HepG2 (cell line): Measurements from ENCODE around the gene ZCCHC10. TPM values are rescaled to one million over a fixed set of nuclear protein-coding genes. Genes with fewer than 3 reads are reported as not detected.

Source experiments
- ELF3 ChIP-seq: IDR thresholded peaks from 2 replicates; pipeline ENCODE4 v1.6.1; 2016; ENCODE audit warnings: missing genetic modification reagents, missing compliant biosample characterization
- ESRRA ChIP-seq: sonication (generic); formaldehyde crosslinking; IDR thresholded peaks from 2 replicates; pipeline ENCODE4 v1.5.1; 2020; ENCODE audit warnings: mild to moderate bottlenecking, low read depth, missing genetic modification reagents
- FOSL2 ChIP-seq: sonication (generic); formaldehyde crosslinking; IDR thresholded peaks from 2 replicates; pipeline ENCODE4 v1.4.0; 2020; ENCODE audit warnings: missing genetic modification reagents
- IRX3 ChIP-seq: sonication (generic); formaldehyde crosslinking; IDR thresholded peaks from 2 replicates; pipeline ENCODE4 v1.8.1; 2023; ENCODE audit warnings: mild to moderate bottlenecking, low read depth, missing genetic modification reagents, borderline replicate concordance
- KLF15 ChIP-seq: sonication (generic); formaldehyde crosslinking; IDR thresholded peaks from 2 replicates; pipeline ENCODE4 v1.8.1; 2023; ENCODE audit warnings: borderline replicate concordance, mild to moderate bottlenecking, inconsistent platforms, missing genetic modification reagents, mixed read lengths
- NR2C2 ChIP-seq: sonication (generic); formaldehyde crosslinking; IDR thresholded peaks from 2 replicates; pipeline ENCODE4 v1.4.0; 2020; ENCODE audit warnings: missing genetic modification reagents, mild to moderate bottlenecking, moderate library complexity, borderline replicate concordance
- NR2F6 ChIP-seq, 2 experiments: IDR thresholded peaks; 2 replicates each; pipeline ENCODE4 v1.6.1; 2016; ENCODE audit warnings: antibody characterized with exemption in 1 of 2, mild to moderate bottlenecking in 1 of 2
- PITX1 ChIP-seq: sonication (generic); formaldehyde crosslinking; IDR thresholded peaks from 2 replicates; pipeline ENCODE4 v1.5.1; 2020; ENCODE audit warnings: mild to moderate bottlenecking, missing genetic modification reagents
- PRMT3 ChIP-seq: sonication (generic); formaldehyde crosslinking; IDR thresholded peaks from 2 replicates; pipeline ENCODE4 v1.8.1; 2022; ENCODE audit warnings: low read depth, mild to moderate bottlenecking, moderate library complexity, missing genetic modification reagents, borderline replicate concordance
- SMYD3 ChIP-seq: sonication (generic); formaldehyde crosslinking; IDR thresholded peaks from 2 replicates; pipeline ENCODE4 v1.8.1; 2023; ENCODE audit warnings: mild to moderate bottlenecking, missing genetic modification reagents
- TARDBP ChIP-seq: sonication (generic); formaldehyde crosslinking; IDR thresholded peaks from 2 replicates; pipeline ENCODE4 v1.8.0; 2022; ENCODE audit warnings: mild to moderate bottlenecking, missing genetic modification reagents
- U2AF1 ChIP-seq: fragments of 200-400 bp; formaldehyde crosslinking; optimal IDR thresholded peaks from 2 replicates; pipeline ENCODE3; 2017; ENCODE audit warnings: mild to moderate bottlenecking, low read depth, low read length
- ZBTB20 ChIP-seq: sonication (generic); formaldehyde crosslinking; IDR thresholded peaks from 2 replicates; pipeline ENCODE4 v1.8.1; 2023; ENCODE audit warnings: missing genetic modification reagents, low read depth, mild to moderate bottlenecking, borderline replicate concordance
- ZBTB38 ChIP-seq: sonication (generic); formaldehyde crosslinking; IDR thresholded peaks from 2 replicates; pipeline ENCODE4 v1.5.1; 2020; ENCODE audit warnings: mild to moderate bottlenecking, missing genetic modification reagents
- ZMAT3 ChIP-seq: sonication (generic); formaldehyde crosslinking; conservative IDR thresholded peaks from 2 replicates; pipeline ENCODE4 v1.7.0; 2021; ENCODE audit warnings: missing genetic modification reagents
- ZNF24 ChIP-seq: fragments of 450-650 bp; IDR thresholded peaks from 2 replicates; pipeline ENCODE4 v1.6.1; 2017; ENCODE audit warnings: antibody characterized with exemption, mild to moderate bottlenecking
- ZSCAN25 ChIP-seq: sonication (generic); formaldehyde crosslinking; IDR thresholded peaks from 2 replicates; pipeline ENCODE4 v1.8.0; 2022; ENCODE audit warnings: mild to moderate bottlenecking, missing genetic modification reagents
- ZSCAN29 ChIP-seq: sonication (generic); formaldehyde crosslinking; conservative IDR thresholded peaks from 2 replicates; pipeline ENCODE4 v1.4.0; 2020; ENCODE audit warnings: mild to moderate bottlenecking, missing genetic modification reagents
- polyA plus RNA-seq, 8 experiments: library from polyadenylated mRNA; depleted of rRNA in 3 of 8; stranded (reverse) in 7 of 8; unstranded in 1 of 8; fragments of >200 nt; fragmentation: Illumina TruSeq in 4 of 8; extraction: Trizol in 4 of 8; gene quantifications; 2 replicates each; pipeline versions ENCODE4 v1.2.1 to v1.2.3, GENCODE V29; 2011 to 2016; ENCODE audit warnings: low read depth in 4 of 8, missing spikeins in 1 of 8, mixed read lengths in 1 of 8; ENCODE audit not compliant: insufficient read depth in 1 of 8
- total RNA-seq, 5 experiments: library from RNA; depleted of rRNA; stranded (reverse); fragments of >200 nt; fragmentation: Illumina TruSeq; extraction: Trizol; gene quantifications; 2 replicates each; pipeline ENCODE4 v1.2.3, GENCODE V29; 2016; ENCODE audit warnings: low read depth in 1 of 5
- TF ChIP-seq, protein P1 (sequence below): sonication (generic); formaldehyde crosslinking; IDR thresholded peaks from 2 replicates; pipeline ENCODE4 v1.8.0; 2022; ENCODE audit warnings: mild to moderate bottlenecking, missing genetic modification reagents; ENCODE audit not compliant: insufficient replicate concordance
- TF ChIP-seq, protein P2 (sequence below): sonication (generic); formaldehyde crosslinking; IDR thresholded peaks from 2 replicates; pipeline ENCODE4 v1.5.1; 2020; ENCODE audit warnings: mild to moderate bottlenecking, missing genetic modification reagents, moderate library complexity
- TF ChIP-seq, protein P3 (sequence below): sonication (generic); formaldehyde crosslinking; IDR thresholded peaks from 2 replicates; pipeline ENCODE4 v1.4.0; 2020; ENCODE audit warnings: mild to moderate bottlenecking, low read depth, missing genetic modification reagents
- TF ChIP-seq, protein P4 (sequence below): sonication (generic); formaldehyde crosslinking; IDR thresholded peaks from 2 replicates; pipeline ENCODE4 v1.5.1; 2020; ENCODE audit warnings: missing genetic modification reagents, mild to moderate bottlenecking, borderline replicate concordance

The ZCCHC10 gene
- total and polyA plus RNA-seq, 2 of the 13 experiments (the other 11 are each of a cell fraction or from before 2014, with no cell fraction given): 40.7 to 48.2 TPM

DNA sequence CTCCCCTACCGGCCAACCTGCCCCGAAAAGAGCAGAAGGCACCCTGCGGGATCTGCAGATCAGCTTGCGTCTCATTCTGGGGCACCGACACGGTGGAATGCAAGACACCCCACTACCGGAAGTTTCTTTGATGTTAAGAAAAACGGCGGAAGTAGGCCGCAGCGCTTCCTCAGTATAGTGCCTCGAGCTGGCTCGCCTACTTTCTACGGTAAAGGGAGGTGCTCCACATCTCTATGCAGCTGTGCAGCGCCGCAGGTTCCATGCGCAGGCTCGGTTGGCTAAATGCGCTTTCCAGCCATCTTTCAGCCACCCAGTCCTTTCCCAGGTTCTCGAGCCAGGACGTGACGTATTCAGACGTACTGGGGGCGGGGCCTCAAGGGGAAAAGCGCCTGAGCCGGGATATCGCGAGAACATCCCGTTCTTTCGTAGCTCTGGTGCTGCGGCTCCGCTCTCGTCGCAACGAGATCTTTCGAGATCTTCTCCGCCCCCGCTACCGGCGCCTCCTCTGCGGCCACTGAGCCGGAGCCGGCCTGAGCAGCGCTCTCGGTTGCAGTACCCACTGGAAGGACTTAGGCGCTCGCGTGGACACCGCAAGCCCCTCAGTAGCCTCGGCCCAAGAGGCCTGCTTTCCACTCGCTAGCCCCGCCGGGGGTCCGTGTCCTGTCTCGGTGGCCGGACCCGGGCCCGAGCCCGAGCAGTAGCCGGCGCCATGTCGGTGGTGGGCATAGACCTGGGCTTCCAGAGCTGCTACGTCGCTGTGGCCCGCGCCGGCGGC lies 25.4 kb upstream of the ZCCHC10 start, which contains the start of gene HSPA4 (continued):
- TF ChIP-seq NR2C2 (CRISPR knock-in tag): peak; percentile 60; the same call in 1 of the 2 replicates
- TF ChIP-seq PRMT3: 0 out of 2 replicates have a peak, but pooled peaks have one; percentile 61
- peak; percentile 58; the same call in 1 of the 2 replicates for TF ChIP-seq IRX3
- TF ChIP-seq, protein P1, sequence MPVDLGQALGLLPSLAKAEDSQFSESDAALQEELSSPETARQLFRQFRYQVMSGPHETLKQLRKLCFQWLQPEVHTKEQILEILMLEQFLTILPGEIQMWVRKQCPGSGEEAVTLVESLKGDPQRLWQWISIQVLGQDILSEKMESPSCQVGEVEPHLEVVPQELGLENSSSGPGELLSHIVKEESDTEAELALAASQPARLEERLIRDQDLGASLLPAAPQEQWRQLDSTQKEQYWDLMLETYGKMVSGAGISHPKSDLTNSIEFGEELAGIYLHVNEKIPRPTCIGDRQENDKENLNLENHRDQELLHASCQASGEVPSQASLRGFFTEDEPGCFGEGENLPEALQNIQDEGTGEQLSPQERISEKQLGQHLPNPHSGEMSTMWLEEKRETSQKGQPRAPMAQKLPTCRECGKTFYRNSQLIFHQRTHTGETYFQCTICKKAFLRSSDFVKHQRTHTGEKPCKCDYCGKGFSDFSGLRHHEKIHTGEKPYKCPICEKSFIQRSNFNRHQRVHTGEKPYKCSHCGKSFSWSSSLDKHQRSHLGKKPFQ (CRISPR knock-in tag): peak; percentile 71
- TF ChIP-seq ZBTB38 (CRISPR knock-in tag): no peak; the same call in 1 of the 2 replicates
- TF ChIP-seq, protein P2, sequence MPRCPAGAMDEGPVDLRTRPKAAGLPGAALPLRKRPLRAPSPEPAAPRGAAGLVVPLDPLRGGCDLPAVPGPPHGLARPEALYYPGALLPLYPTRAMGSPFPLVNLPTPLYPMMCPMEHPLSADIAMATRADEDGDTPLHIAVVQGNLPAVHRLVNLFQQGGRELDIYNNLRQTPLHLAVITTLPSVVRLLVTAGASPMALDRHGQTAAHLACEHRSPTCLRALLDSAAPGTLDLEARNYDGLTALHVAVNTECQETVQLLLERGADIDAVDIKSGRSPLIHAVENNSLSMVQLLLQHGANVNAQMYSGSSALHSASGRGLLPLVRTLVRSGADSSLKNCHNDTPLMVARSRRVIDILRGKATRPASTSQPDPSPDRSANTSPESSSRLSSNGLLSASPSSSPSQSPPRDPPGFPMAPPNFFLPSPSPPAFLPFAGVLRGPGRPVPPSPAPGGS: peak; percentile 75; the same call in 1 of the 2 replicates
- peak; percentile 72; the same call in 1 of the 2 replicates for TF ChIP-seq TARDBP
- peak; percentile 69 for TF ChIP-seq ELF3 (CRISPR knock-in tag)
- TF ChIP-seq ZMAT3 (CRISPR knock-in tag): no peak; the same call in 1 of the 2 replicates
- TF ChIP-seq U2AF1: no peak
- no peak for TF ChIP-seq ZSCAN29 (CRISPR knock-in tag)
- TF ChIP-seq SMYD3 (CRISPR knock-in tag): peak; percentile 37; the same call in 1 of the 2 replicates
- TF ChIP-seq ZSCAN25 (CRISPR knock-in tag): peak; percentile 84
- TF ChIP-seq NR2F6 (IDR thresholded peaks at IDR 0.05): no peak; the same call in 1 of the 2 replicates
- 0 out of 2 replicates have a peak, but pooled peaks have one; percentile 29 for TF ChIP-seq NR2F6 (CRISPR knock-in tag; IDR thresholded peaks at IDR 0.05)
- TF ChIP-seq ZBTB20: no peak; the same call in 1 of the 2 replicates
- TF ChIP-seq FOSL2: no peak; the same call in 1 of the 2 replicates
- TF ChIP-seq ZNF24: no peak
- TF ChIP-seq, protein P3, sequence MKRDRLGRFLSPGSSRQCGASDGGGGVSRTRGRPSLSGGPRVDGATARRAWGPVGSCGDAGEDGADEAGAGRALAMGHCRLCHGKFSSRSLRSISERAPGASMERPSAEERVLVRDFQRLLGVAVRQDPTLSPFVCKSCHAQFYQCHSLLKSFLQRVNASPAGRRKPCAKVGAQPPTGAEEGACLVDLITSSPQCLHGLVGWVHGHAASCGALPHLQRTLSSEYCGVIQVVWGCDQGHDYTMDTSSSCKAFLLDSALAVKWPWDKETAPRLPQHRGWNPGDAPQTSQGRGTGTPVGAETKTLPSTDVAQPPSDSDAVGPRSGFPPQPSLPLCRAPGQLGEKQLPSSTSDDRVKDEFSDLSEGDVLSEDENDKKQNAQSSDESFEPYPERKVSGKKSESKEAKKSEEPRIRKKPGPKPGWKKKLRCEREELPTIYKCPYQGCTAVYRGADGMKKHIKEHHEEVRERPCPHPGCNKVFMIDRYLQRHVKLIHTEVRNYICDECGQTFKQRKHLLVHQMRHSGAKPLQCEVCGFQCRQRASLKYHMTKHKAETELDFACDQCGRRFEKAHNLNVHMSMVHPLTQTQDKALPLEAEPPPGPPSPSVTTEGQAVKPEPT (CRISPR knock-in tag): peak; percentile 77
- TF ChIP-seq KLF15 (CRISPR knock-in tag): no peak
- TF ChIP-seq, protein P4, sequence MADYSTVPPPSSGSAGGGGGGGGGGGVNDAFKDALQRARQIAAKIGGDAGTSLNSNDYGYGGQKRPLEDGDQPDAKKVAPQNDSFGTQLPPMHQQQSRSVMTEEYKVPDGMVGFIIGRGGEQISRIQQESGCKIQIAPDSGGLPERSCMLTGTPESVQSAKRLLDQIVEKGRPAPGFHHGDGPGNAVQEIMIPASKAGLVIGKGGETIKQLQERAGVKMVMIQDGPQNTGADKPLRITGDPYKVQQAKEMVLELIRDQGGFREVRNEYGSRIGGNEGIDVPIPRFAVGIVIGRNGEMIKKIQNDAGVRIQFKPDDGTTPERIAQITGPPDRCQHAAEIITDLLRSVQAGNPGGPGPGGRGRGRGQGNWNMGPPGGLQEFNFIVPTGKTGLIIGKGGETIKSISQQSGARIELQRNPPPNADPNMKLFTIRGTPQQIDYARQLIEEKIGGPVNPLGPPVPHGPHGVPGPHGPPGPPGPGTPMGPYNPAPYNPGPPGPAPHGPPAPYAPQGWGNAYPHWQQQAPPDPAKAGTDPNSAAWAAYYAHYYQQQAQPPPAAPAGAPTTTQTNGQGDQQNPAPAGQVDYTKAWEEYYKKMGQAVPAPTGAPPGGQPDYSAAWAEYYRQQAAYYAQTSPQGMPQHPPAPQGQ: no peak
- peak; percentile 38; the same call in 1 of the 2 replicates for TF ChIP-seq PITX1 (CRISPR knock-in tag)
- peak; percentile 61 for TF ChIP-seq ESRRA
